ENCODE results near the gene GAB3. TPM values are rescaled to one million over a fixed set of nuclear protein-coding genes. Genes with fewer than 3 reads are reported as not detected.
"Not testable (repeated sequence)": the region's sequence is repeated elsewhere in the genome, so short reads cannot be mapped to it uniquely, and the experiment has no call there.

GAB3 gene
- total RNA-seq, 4 donors from 2014 or later = 2.9 to 5.5 (median 5.1) TPM

DNA sequence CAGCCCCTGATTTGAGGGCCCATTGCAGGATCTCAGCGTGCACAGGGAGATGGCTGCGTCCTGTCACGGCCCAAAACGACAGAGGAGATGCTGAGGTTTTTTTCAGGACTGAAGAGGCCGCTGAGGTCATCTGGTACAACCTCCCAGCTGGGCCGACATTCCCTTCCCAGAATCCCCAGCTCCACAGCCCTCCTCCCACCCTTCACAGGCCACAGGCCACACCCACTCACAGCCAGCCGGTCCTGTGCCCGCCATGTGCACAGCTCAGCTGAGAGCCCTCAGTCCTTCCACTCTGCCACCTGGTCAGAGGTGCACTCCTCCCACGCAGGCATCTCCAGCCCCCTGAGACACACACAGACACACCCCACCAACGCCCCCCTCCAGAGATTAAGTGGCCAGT lies 109.1 kb downstream of the GAB3 start:
- H3K27me3 ChIP-seq, H3K4me1 ChIP-seq, H3K36me3 ChIP-seq, H3K4me3 ChIP-seq, H3K27ac ChIP-seq, H3K9me3 ChIP-seq: not testable (repeated sequence)
- WGBS, 2 donors (ENCODE audit: low coverage in 1 of 2) = no CpG with 5 or more reads among the region's 10 CpGs
- ATAC-seq = peak; percentile 54

DNA sequence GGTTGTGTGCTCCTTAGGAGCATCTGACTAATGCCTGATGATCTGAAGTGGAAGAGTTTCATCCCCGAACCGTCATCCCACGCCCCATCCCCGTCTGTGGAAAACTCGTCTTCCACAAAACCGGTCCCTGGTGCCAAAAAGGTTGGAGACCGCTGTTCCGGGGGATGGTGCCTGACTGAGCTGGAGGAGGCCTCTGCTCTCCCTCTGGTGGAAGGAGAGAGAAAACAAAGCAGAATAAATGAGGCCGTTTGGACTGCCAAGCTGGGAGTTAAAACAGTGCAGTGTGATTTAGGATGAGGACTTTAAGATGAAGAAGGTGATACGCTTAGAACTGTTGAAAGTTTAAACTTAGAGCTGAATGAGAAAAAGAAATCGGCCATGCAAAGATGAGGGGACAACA lies 117.2 kb downstream of the GAB3 start:
- H3K36me3 ChIP-seq, H3K27me3 ChIP-seq, H3K27ac ChIP-seq, H3K4me1 ChIP-seq, H3K4me3 ChIP-seq, H3K9me3 ChIP-seq, ATAC-seq: not testable (repeated sequence)
- no CpG with 5 or more reads among the region's 11 CpGs for WGBS, 2 donors (ENCODE audit: low coverage in 1 of 2)

DNA sequence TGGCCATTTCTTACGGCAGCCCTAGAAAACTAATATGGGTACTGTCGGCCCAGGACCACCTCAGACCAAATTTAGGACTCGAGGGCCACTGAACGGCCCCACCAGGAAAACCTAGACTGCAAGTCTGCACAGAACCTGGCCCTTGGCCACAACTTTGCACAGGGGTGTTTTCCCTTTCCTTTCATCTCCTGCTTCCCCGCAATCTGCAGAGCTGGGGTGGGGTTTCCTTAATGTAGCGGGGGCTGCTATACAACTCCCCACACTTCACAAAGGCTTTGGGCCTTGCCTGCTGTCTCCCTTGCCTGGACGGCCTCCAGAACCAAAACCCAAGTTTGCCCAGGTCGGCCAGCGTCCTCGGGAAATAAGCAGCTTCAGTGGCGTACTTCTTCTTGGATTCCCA lies 119.9 kb downstream of the GAB3 start:
- not testable (repeated sequence) for H3K4me1 ChIP-seq, H3K36me3 ChIP-seq, ATAC-seq, H3K27me3 ChIP-seq, H3K4me3 ChIP-seq, H3K27ac ChIP-seq, H3K9me3 ChIP-seq
- no CpG with 5 or more reads among the region's 11 CpGs for WGBS, 2 donors (ENCODE audit: low coverage in 1 of 2)

DNA sequence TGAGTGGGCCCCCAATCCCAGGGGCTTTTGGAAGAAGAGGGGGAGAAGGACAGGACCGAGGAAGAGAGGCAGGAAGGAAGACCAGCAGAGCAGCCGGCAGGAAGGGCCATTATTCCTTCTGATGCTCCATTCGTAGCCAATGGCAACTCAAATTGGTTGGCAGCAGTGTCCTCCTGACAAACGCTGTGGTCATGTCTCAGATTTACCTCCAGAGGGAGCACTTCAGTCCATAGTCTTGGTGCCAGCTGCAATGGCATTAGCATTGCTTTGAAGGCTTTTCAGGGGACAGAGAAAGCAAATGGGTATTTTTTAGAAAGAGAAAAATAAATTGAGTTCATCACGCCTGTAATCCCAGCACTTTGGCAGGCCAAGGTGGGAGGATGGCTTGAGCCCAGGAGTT lies 121.9 kb downstream of the GAB3 start:
- H3K36me3 ChIP-seq, H3K27ac ChIP-seq, H3K4me3 ChIP-seq, H3K4me1 ChIP-seq, H3K27me3 ChIP-seq, H3K9me3 ChIP-seq: not testable (repeated sequence)
- peak; percentile 40 for ATAC-seq
- no CpG with 5 or more reads among the region's 5 CpGs for WGBS, 2 donors (ENCODE audit: low coverage in 1 of 2)

Small RNA genes within 50 kb of the gene (small RNA-seq; reads per million reads assigned to genes)
- gene SNORA36A = 0 reads per million in 4 donors

Other genes with a start within 250 kb of the GAB3 start
- 10 to 100 TPM; 36.6 to 44.4 (median 40.5) TPM for gene FAM3A, start 234.8 kb downstream of the GAB3 start, total RNA-seq
- 10 to 100 TPM; 15.9 to 26.0 (median 22.1) TPM for gene G6PD, start 204.2 kb downstream of the GAB3 start, total RNA-seq
- 10 to 100 TPM; 14.0 to 22.6 (median 15.2) TPM for gene IKBKG, start 203.5 kb downstream of the GAB3 start, total RNA-seq
- not detected for gene CTAG1A, start 165.9 kb downstream of the GAB3 start, total RNA-seq
- not detected for gene CTAG1B, start 131.8 kb downstream of the GAB3 start, total RNA-seq
- not detected for gene CTAG2, start 97.5 kb downstream of the GAB3 start, total RNA-seq
- 10 to 100 TPM; 18.4 to 32.8 (median 19.8) TPM for gene DKC1, start 11.8 kb upstream of the GAB3 start, total RNA-seq
- gene MPP1, start 54.4 kb upstream of the GAB3 start, total RNA-seq = 10 to 100 TPM; 31.0 to 40.5 (median 36.6) TPM
- not detected for gene SMIM9, start 83.6 kb upstream of the GAB3 start, total RNA-seq
- 10 to 100 TPM in 1 of 4 donors, 1 to 10 TPM in 2, under 1 TPM in 1; 0.27 to 13.6 (median 5.8) TPM for gene F8A1, start 135.3 kb upstream of the GAB3 start, total RNA-seq

All from gastroesophageal sphincter (tissue), 4 donors.